PFSK-1 (cell line): ENCODE results near the gene SP6.

Experiments used
- FOXP2 ChIP-seq: optimal IDR thresholded peaks from 2 replicates; pipeline ENCODE3; 2011; ENCODE audit warnings: borderline replicate concordance, control low read depth, inconsistent platforms; ENCODE audit not compliant: insufficient read depth; ENCODE audit errors: extremely low read length, extremely low read depth
- POLR2AphosphoS5 ChIP-seq: IDR thresholded peaks from 2 replicates; pipeline ENCODE4 v1.6.1; 2012; ENCODE audit warnings: low read depth, mild to moderate bottlenecking, control low read depth, low read length, moderate library complexity
- SIN3A ChIP-seq: IDR thresholded peaks from 2 replicates; pipeline ENCODE4 v1.6.1; 2012; ENCODE audit warnings: mild to moderate bottlenecking, low read length, moderate library complexity, borderline replicate concordance; ENCODE audit not compliant: insufficient read depth
- TAF1 ChIP-seq: IDR thresholded peaks from 2 replicates; pipeline ENCODE4 v1.6.1; 2012; ENCODE audit warnings: low read length, control low read depth, borderline replicate concordance; ENCODE audit not compliant: insufficient read depth
- TF ChIP-seq, protein P1 (sequence below), 2 experiments: IDR thresholded peaks; 2 replicates each; pipeline versions ENCODE4 v1.6.1 to v1.8.0; 2011 to 2012; ENCODE audit warnings: low read depth in 2 of 2, low read length in 2 of 2, control low read depth in 1 of 2, inconsistent platforms in 1 of 2, mild to moderate bottlenecking in 1 of 2, moderate library complexity in 1 of 2; ENCODE audit not compliant: insufficient read depth in 1 of 2

Gene SP6

DNA sequence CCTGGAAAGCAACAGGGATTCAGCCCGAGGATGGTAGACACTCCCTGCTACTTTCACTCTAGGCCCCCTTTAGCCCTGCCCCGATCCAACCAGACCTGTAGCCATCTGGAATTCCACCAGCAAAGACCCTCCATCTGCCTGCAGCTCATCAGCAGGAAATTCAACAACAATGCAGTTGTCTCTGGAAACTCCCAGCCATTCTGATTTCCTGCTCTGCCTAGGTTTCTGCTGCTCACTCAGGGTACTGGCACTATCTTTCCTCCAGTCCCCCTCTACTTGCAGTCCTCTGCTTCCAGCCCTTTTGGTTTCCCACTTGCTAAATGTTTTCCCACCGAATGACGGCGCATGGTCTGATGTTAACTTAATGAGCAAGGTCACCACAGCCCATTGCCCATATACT, 2.7 kb upstream of the SP6 start:
- no peak for TF ChIP-seq SIN3A
- no peak for TF ChIP-seq TAF1
- TF ChIP-seq, protein P1, sequence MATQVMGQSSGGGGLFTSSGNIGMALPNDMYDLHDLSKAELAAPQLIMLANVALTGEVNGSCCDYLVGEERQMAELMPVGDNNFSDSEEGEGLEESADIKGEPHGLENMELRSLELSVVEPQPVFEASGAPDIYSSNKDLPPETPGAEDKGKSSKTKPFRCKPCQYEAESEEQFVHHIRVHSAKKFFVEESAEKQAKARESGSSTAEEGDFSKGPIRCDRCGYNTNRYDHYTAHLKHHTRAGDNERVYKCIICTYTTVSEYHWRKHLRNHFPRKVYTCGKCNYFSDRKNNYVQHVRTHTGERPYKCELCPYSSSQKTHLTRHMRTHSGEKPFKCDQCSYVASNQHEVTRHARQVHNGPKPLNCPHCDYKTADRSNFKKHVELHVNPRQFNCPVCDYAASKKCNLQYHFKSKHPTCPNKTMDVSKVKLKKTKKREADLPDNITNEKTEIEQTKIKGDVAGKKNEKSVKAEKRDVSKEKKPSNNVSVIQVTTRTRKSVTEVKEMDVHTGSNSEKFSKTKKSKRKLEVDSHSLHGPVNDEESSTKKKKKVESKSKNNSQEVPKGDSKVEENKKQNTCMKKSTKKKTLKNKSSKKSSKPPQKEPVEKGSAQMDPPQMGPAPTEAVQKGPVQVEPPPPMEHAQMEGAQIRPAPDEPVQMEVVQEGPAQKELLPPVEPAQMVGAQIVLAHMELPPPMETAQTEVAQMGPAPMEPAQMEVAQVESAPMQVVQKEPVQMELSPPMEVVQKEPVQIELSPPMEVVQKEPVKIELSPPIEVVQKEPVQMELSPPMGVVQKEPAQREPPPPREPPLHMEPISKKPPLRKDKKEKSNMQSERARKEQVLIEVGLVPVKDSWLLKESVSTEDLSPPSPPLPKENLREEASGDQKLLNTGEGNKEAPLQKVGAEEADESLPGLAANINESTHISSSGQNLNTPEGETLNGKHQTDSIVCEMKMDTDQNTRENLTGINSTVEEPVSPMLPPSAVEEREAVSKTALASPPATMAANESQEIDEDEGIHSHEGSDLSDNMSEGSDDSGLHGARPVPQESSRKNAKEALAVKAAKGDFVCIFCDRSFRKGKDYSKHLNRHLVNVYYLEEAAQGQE (IDR thresholded peaks at IDR 0.05; ENCODE audit: insufficient read depth in 1 of 2, low read depth in 2 of 2, low read length in 2 of 2) = no peak
- no peak for TF ChIP-seq FOXP2
- TF ChIP-seq POLR2AphosphoS5 = no peak

DNA sequence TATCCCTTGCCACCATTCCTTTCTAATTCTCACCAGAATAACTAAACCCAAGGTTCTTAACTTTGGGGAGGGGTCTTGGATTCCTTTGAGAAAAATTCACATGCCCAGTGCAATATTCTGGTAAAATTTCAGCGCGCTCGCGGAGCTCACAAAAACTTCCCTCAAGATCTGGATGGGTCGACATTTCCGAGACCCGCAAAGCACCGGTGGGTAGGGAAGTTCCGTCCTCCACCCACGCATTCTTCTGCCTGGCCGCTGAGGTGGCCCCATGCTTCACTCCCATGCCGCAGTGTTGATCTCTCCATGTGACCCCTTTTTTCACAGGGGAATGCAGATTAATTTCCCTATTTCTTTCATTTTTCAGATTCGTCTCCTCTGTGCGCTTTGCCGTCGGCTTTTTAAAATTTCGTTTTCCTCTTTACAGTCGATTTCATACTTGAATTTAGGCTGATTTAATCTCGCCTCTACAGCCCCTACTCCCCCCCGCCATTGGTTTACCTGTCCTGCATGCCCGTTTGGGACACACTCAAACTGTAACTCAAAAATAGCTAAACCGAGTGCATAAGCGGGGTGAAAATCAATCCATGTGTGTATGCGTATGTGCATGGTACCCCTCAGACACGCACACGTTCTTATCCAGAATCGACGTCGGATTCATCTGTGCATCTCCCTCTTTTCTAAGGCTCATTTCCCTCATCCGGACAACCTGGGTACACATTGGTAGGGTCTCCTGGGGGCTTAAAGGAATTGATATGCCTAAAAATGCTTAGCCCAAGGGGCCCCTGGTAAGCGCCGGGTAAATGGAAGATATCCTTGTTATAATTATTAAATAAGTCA, 1.4 kb upstream of the SP6 start:
- TF ChIP-seq FOXP2 (no peak), SIN3A (no peak), TAF1 (no peak), POLR2AphosphoS5 (no peak)
- TF ChIP-seq, protein P1 (IDR thresholded peaks at IDR 0.05; ENCODE audit: insufficient read depth in 1 of 2, low read depth in 2 of 2, low read length in 2 of 2) = no peak

DNA sequence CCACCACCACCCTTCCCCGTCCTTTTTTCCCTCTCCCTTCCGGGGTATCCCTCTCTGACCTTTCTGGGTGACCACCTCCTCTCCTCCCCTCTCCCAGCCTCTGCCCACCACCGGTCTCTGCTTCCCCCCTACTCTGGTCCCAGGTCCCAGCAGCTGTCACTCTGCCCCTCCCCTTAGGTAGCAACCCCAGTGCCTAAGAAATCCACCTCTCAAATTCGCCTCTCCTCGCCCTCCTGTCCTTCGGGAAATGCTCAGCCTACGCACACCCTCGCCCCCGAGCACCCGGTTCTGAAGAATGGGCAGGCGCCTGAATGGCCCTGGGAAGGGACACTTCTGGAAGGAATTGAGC, 775 bp upstream of the SP6 start:
- no peak for TF ChIP-seq POLR2AphosphoS5
- no peak for TF ChIP-seq SIN3A
- TF ChIP-seq TAF1 = no peak
- TF ChIP-seq FOXP2 = no peak
- TF ChIP-seq, protein P1 (IDR thresholded peaks at IDR 0.05; ENCODE audit: insufficient read depth in 1 of 2, low read depth in 2 of 2, low read length in 2 of 2) = no peak

DNA sequence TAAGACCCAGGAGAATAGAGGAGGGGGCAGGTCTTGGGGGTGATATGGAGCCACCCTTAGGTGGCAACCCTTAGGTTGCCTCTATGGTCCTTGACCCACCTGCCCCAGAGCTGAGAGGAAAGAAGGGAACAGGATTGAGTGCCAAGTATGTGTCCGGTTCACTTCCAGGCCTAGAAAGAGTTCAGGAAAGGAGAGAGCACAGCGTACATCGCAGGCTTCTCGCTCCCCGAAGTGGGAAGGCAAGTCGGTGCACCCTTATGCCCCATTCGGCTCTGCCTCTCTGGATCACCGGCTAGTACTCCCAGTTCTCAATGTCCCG, 631 bp downstream of the SP6 start:
- TF ChIP-seq SIN3A (no peak), TAF1 (no peak), FOXP2 (no peak), POLR2AphosphoS5 (no peak)
- TF ChIP-seq, protein P1 (IDR thresholded peaks at IDR 0.05; ENCODE audit: insufficient read depth in 1 of 2, low read depth in 2 of 2, low read length in 2 of 2) = no peak

DNA sequence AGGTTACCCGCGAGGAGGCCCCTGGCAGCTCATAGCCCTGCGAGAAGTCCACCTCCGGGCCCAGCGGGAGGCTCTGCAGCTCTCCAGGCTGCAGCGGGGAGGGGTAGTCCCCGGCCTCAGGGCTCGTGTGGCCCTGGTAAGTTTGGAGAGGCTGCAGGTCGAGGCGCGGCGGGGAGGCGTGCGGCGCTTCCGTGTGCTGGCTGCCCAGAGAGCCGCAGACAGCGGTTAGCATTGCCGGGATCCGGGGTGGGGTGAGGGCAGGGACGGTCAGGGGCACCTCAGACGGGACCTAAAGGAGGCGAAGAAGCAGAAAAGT, 2.8 kb downstream of the SP6 start:
- TF ChIP-seq, protein P1 (IDR thresholded peaks at IDR 0.05; ENCODE audit: insufficient read depth in 1 of 2, low read depth in 2 of 2, low read length in 2 of 2) = no peak
- TF ChIP-seq FOXP2 = no peak
- TF ChIP-seq SIN3A = no peak
- no peak for TF ChIP-seq TAF1
- TF ChIP-seq POLR2AphosphoS5 = no peak
